H1 (cell line): ENCODE measurements around the gene CSGALNACT2. TPM values are rescaled to one million over a fixed set of nuclear protein-coding genes. Genes with fewer than 3 reads are reported as not detected.

ENCODE experiments used
- ATF3 ChIP-seq: IDR thresholded peaks from 2 replicates; pipeline ENCODE4 v1.6.1; 2011; ENCODE audit warnings: low read depth, mild to moderate bottlenecking, low read length; ENCODE audit not compliant: insufficient read depth
- CEBPB ChIP-seq: IDR thresholded peaks from 2 replicates; pipeline ENCODE4 v1.6.1; 2012; ENCODE audit warnings: low read depth, low read length
- CHD1 ChIP-seq: IDR thresholded peaks from 2 replicates; pipeline ENCODE4 v1.6.1; 2012; ENCODE audit warnings: low read depth, low read length, improper control_type of control experiment
- HDAC6 ChIP-seq: IDR thresholded peaks from one replicate; pipeline ENCODE4 v1.7.1; 2012; ENCODE audit warnings: low read depth, mild to moderate bottlenecking, inconsistent platforms, low read length, moderate library complexity
- SAP30 ChIP-seq: fragments of 300-600 bp; sonication (generic); IDR thresholded peaks from 2 replicates; pipeline ENCODE4 v1.7.1; 2012; ENCODE audit warnings: low read length, moderate library complexity, mild to moderate bottlenecking, inconsistent platforms; ENCODE audit not compliant: insufficient read depth, insufficient replicate concordance
- SP1 ChIP-seq: IDR thresholded peaks from 2 replicates; pipeline ENCODE4 v1.6.1; 2011; ENCODE audit warnings: low read depth, low read length
- TCF12 ChIP-seq: IDR thresholded peaks from 2 replicates; pipeline ENCODE4 v1.6.1; 2011; ENCODE audit warnings: low read depth, mild to moderate bottlenecking, low read length
- polyA plus RNA-seq, 7 experiments: library from polyadenylated mRNA; depleted of rRNA in 3 of 7; stranded (reverse) in 5 of 7; unstranded in 2 of 7; fragments of >200 nt in 5 of 7; fragments of 200-250 nt in 2 of 7; gene quantifications; 1 replicate in 5 of 7; 2 replicates in 1 of 7; 4 replicates in 1 of 7; pipeline versions ENCODE4 v1.2.1 to v1.2.3, GENCODE V29; 2011 to 2013; ENCODE audit warnings: missing spikeins in 2 of 7, mixed read lengths in 2 of 7
- total RNA-seq: library from RNA; stranded (reverse); fragmentation: NEBNext Ultra II Directional; extraction: Animal tissue kit (Norgen Biotek cat#: 25700); gene quantifications from 2 replicates; pipeline ENCODE4 v1.2.1, GENCODE V29; 2021

The CSGALNACT2 gene
- total and polyA plus RNA-seq, 2 of the 8 experiments (the other 6 are each of a cell fraction or from before 2014, with no cell fraction given): 2.6 to 5.3 TPM

- TF ChIP-seq SP1 (no peak), CEBPB (no peak), ATF3 (no peak), HDAC6 (no peak), CHD1 (no peak), TCF12 (no peak), SAP30 (no peak)
Observed at GRCh38 chr10:43136432-43136831, 1.8 kb upstream of the CSGALNACT2 start (continued).
